ENCODE measurements around the gene PCDHAC1. TPM values are rescaled to one million over a fixed set of nuclear protein-coding genes. Genes with fewer than 3 reads are reported as not detected.

PCDHAC1 gene
- not detected in 2 replicates for total RNA-seq

GRCh38 chr5:140925806-140926442 is at the start of gene PCDHAC1:
Gene PCDHAC1, plus strand, starts transcription at chr5:140926299. Its CDS starts 594 bp downstream, at chr5:140926893.

GRCh38 chr5:140881889-140882590 is 44.1 kb upstream of the PCDHAC1 start, which contains the start of gene PCDHA13:
Gene PCDHA13, plus strand, starts transcription at chr5:140882124. Its CDS starts 145 bp downstream, at chr5:140882269.

GRCh38 chr5:140966293-140967225 is 40.5 kb downstream of the PCDHAC1 start, which contains the start of gene PCDHAC2:
Gene PCDHAC2, plus strand, starts transcription at chr5:140966476. Its CDS starts 291 bp downstream, at chr5:140966767.

Other genes starting within 250 kb of the PCDHAC1 start
- gene HARS1, start 234.9 kb upstream of the PCDHAC1 start, total RNA-seq, result 57.8 and 66.9 TPM in 2 replicates
- 17.3 and 25.1 TPM in 2 replicates for gene HARS2, start 234.8 kb upstream of the PCDHAC1 start, total RNA-seq
- gene ZMAT2, start 225.9 kb upstream of the PCDHAC1 start, total RNA-seq, result 21.2 and 23.8 TPM in 2 replicates
- gene PCDHA1, start 140.2 kb upstream of the PCDHAC1 start, total RNA-seq, result not detected in 2 replicates
- gene PCDHA2, start 131.4 kb upstream of the PCDHAC1 start, total RNA-seq, result not detected in 2 replicates
- not detected in 2 replicates for gene PCDHA3, start 125.2 kb upstream of the PCDHAC1 start, total RNA-seq
- 0.16 TPM in 1 of 2 replicates, not detected in the other for gene PCDHA4, start 119.2 kb upstream of the PCDHAC1 start, total RNA-seq
- gene PCDHA5, start 104.7 kb upstream of the PCDHAC1 start, total RNA-seq, result not detected in 2 replicates
- not detected in 2 replicates for gene PCDHA6, start 98.3 kb upstream of the PCDHAC1 start, total RNA-seq
- gene PCDHA7, start 92.0 kb upstream of the PCDHAC1 start, total RNA-seq, result 0.16 and 0.72 TPM in 2 replicates
- not detected in 2 replicates for gene PCDHA8, start 85.1 kb upstream of the PCDHAC1 start, total RNA-seq
- under 0.01 TPM in 1 of 2 replicates, not detected in the other for gene PCDHA9, start 77.9 kb upstream of the PCDHAC1 start, total RNA-seq
- gene PCDHA10, start 70.4 kb upstream of the PCDHAC1 start, total RNA-seq, result not detected in 2 replicates
- not detected in 2 replicates for gene PCDHA11, start 57.3 kb upstream of the PCDHAC1 start, total RNA-seq
- gene PCDHA12, start 51.0 kb upstream of the PCDHAC1 start, total RNA-seq, result under 0.01 and 0.16 TPM in 2 replicates
- not detected in 2 replicates for gene PCDHA13, start 44.2 kb upstream of the PCDHAC1 start, total RNA-seq
- gene PCDHAC2, start 40.2 kb downstream of the PCDHAC1 start, total RNA-seq, result under 0.01 and 0.49 TPM in 2 replicates
- gene PCDHB1, start 125.1 kb downstream of the PCDHAC1 start, total RNA-seq, result not detected in 2 replicates
- gene PCDHB2, start 168.3 kb downstream of the PCDHAC1 start, total RNA-seq, result 0.90 and 1.3 TPM in 2 replicates
- 0.16 TPM in 1 of 2 replicates, not detected in the other for gene PCDHB3, start 174.2 kb downstream of the PCDHAC1 start, total RNA-seq
- gene PCDHB4, start 195.5 kb downstream of the PCDHAC1 start, total RNA-seq, result 0.18 and 0.97 TPM in 2 replicates
- 1.3 and 4.5 TPM in 2 replicates for gene PCDHB5, start 208.9 kb downstream of the PCDHAC1 start, total RNA-seq
- gene PCDHB6, start 223.8 kb downstream of the PCDHAC1 start, total RNA-seq, result 0.49 TPM in 1 of 2 replicates, not detected in the other
- 0.16 and 1.1 TPM in 2 replicates for gene PCDHB7, start 246.3 kb downstream of the PCDHAC1 start, total RNA-seq

Measured in cardiac atrium fibroblast (primary cell).